ENCODE results near the gene ARHGEF7.

DNA sequence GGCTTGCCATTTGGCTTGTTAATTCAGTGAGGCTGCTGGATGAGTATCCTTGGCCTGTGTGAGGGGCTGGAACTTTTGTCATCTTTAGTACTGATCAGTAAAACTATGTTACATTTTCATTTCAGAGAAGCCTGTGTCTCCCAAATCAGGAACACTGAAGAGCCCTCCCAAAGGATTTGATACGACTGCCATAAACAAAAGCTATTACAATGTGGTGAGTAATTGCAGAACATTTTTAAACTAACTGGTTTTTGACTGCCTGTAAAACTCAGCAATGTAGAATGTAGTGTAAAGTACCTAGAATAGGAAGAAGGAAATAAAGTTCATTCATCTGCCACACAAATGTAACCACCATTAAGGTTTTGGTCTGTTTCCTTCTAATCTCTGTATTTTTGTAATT lies 118.0 kb downstream of the ARHGEF7 start:
- TF ChIP-seq, protein P1, sequence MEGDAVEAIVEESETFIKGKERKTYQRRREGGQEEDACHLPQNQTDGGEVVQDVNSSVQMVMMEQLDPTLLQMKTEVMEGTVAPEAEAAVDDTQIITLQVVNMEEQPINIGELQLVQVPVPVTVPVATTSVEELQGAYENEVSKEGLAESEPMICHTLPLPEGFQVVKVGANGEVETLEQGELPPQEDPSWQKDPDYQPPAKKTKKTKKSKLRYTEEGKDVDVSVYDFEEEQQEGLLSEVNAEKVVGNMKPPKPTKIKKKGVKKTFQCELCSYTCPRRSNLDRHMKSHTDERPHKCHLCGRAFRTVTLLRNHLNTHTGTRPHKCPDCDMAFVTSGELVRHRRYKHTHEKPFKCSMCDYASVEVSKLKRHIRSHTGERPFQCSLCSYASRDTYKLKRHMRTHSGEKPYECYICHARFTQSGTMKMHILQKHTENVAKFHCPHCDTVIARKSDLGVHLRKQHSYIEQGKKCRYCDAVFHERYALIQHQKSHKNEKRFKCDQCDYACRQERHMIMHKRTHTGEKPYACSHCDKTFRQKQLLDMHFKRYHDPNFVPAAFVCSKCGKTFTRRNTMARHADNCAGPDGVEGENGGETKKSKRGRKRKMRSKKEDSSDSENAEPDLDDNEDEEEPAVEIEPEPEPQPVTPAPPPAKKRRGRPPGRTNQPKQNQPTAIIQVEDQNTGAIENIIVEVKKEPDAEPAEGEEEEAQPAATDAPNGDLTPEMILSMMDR (IDR thresholded peaks at IDR 0.05) = no peak
- TF ChIP-seq EZH2phosphoT487 (IDR thresholded peaks at IDR 0.05) (no peak), EZH2 (IDR thresholded peaks at IDR 0.05) (no peak)

Measured in neural progenitor cell (in vitro differentiated cells).